HL-60 (cell line): ENCODE data around the gene RPS6KL1.

Source experiments
- CTCF ChIP-seq: IDR thresholded peaks from one replicate; pipeline ENCODE4 v1.5.1; 2011; ENCODE audit warnings: low read length, control low read depth, inconsistent platforms; ENCODE audit not compliant: insufficient read depth
- POLR2AphosphoS5 ChIP-seq: IDR thresholded peaks from 2 replicates; pipeline ENCODE4 v1.6.1; 2012; ENCODE audit warnings: low read depth

GRCh38 chr14:74913393-74913910 lies 9.6 kb downstream of the RPS6KL1 start:
- TF ChIP-seq CTCF: no peak
- no peak for TF ChIP-seq POLR2AphosphoS5
